Measurements from ENCODE around the gene CREBRF. TPM values are rescaled to one million over a fixed set of nuclear protein-coding genes. Genes with fewer than 3 reads are reported as not detected.
A peak's percentile ranks its signal among the peaks of the same experiment; 100 is the strongest.
"Not testable (repeated sequence)": the region's sequence is repeated elsewhere in the genome, so short reads cannot be mapped to it uniquely, and the experiment has no call there.

CREBRF gene
- polyA plus RNA-seq, 1 donor, result 8.4 TPM

- no peak for DNase-seq (ENCODE audit: low read depth)
These were observed 22.7 kb downstream of the CREBRF start for GRCh38 chr5:173078878-173079277.

GRCh38 chr5:173089581-173089980 lies 33.4 kb downstream of the CREBRF start:
- DNase-seq (ENCODE audit: low read depth), result no peak

DNA sequence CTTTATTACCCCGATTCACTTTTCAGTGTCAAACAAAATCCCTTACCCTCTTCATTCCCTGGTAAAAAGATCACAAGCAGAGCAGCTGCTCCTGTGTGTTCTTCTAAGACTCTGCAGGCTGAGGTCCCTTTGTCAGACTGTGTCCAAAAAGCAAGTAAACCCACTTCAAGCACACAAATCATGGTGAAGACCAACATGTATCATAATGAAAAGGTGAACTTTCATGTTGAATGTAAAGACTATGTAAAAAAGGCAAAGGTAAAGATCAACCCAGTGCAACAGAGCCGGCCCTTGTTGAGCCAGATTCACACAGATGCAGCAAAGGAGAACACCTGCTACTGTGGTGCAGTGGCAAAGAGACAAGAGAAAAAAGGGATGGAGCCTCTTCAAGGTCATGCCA lies 34.5 kb downstream of the CREBRF start:
- no peak for DNase-seq (ENCODE audit: low read depth)

DNA sequence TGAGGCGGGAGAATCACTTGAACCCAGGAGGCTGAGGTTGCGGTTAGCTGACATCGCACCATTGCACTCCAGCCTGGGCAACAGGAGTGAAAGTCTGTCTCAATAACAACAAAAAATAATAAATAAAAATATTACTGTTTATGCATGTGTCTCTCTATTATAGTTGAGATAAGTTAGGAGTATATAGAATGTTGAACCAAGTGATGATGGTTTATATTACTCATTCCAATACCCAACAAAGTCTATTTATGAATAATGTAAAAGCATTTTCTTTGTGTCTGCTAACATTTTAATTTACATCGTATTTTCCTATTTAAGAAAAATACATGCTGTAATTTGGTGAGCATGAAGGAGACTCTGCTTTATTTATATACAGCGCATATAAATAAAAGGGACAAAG lies 35.8 kb downstream of the CREBRF start:
- DNase-seq (ENCODE audit: low read depth), result no peak

- no peak for DNase-seq (ENCODE audit: low read depth)
These were observed 37.5 kb downstream of the CREBRF start for GRCh38 chr5:173093606-173094005.

DNA sequence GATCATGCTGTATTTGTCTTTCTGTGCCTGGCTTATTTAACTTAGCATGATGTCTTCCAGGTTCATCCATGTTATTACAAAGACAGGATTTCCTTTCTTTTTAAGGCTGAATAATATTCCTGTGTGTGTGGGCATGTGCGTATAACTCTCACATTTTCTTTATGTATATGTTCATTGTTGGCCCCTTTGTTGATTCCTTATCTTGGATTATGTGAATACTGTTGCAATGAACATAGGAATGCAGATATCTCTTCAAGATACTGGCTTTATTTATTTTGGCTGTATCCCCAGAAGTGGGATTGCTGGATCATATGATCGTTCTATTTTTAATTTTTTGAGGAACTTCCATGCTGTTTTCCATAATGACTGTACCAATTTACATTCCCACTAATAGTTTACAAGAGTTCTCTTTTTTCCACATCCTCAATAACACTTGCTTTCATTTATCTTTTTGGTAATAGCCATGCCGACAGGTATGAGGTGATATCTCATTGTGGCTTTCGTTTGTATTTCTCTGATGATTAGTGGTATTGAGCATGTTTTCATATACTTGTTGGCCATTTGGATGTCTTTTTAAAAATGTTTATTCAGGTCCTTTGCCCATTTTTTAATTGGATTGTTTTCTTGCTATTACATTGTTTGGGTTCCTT lies 38.0 kb downstream of the CREBRF start:
- no peak for DNase-seq (ENCODE audit: low read depth)

DNA sequence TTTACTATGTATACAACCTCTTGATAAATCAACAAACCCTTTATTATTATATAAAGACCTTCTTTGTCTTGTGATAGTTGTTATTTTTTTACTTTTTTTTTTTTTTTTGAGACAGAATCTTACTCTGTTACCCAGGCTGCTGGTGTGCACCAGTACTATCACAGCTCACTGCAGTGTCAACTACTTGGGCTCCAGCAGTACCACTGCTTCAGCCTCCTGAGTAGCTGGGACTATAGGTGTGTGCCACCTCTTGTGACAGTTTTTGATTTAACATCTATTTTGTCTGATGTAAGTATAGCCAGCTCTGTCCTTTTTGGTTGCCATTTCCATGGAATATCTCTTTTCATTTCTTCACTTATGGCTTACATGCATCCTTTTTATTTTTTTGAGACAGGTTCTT lies 42.6 kb downstream of the CREBRF start:
- no peak for DNase-seq (ENCODE audit: low read depth)

- DNase-seq (ENCODE audit: low read depth), result no peak
These were observed 43.3 kb downstream of the CREBRF start for GRCh38 chr5:173099461-173099860.

GRCh38 chr5:173101245-173101644 lies 45.1 kb downstream of the CREBRF start:
- DNase-seq (ENCODE audit: low read depth), result no peak

- DNase-seq (ENCODE audit: low read depth), result no peak
These were observed 47.3 kb downstream of the CREBRF start for GRCh38 chr5:173103411-173103810.

DNA sequence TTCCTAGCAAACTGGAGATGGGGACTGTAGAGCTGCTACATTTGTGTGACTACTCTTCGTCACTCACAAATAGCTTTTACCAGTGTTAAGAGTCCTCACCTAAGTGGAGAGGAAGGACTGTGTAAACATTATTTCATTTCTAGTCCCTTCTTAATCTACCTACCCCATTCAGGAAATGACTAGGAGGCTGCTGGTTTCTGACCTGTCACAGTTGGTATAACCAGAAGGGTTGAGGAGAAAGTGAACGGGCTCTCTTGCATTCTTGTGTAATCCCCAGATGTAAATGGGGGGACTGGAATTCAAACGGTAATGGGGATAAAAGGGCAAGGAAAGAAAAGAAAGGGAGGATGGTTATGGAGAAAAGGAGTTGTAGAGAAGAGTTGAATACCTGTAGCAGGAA lies 52.8 kb downstream of the CREBRF start:
- DNase-seq (ENCODE audit: low read depth), result no peak

GRCh38 chr5:173114536-173114935 lies 58.4 kb downstream of the CREBRF start:
- no peak for DNase-seq (ENCODE audit: low read depth)

DNA sequence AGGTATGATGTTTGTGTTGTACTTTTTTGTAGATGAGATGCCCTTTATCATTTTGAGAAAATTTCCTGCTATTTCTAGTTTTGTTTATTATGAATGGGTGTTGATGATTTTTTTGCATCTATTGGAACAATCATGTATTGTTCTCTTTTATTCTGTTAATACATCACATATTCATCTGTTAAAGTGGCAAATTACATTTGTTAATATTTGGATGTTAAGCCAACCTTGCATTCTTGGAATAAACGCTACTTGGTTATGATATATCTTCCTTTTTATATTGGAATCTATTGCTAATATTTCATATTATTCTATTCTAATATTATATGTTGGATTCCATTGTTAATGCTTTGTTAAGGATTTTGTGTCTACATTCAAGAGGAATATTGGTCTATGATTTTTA lies 63.6 kb downstream of the CREBRF start:
- DNase-seq (ENCODE audit: low read depth), result no peak

DNA sequence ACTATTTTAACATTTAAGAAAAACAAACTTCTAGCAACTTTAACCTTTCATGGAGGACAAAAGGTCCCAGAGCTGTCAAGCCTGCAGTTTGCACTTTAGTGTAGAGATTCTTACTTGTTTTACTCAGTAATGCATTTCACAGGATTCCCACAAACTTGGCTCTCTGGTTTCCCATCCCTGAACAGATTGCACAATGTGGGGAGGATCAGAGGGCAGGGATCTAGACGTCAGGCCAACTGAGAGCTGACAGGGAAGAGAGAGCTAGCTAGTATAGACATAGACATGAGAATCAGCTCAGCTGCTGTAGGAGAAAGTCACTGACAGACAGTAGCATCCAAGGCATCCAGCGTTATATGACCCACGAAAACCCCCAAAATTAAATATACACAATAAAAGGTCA lies 67.3 kb downstream of the CREBRF start:
- no peak for DNase-seq (ENCODE audit: low read depth)

DNA sequence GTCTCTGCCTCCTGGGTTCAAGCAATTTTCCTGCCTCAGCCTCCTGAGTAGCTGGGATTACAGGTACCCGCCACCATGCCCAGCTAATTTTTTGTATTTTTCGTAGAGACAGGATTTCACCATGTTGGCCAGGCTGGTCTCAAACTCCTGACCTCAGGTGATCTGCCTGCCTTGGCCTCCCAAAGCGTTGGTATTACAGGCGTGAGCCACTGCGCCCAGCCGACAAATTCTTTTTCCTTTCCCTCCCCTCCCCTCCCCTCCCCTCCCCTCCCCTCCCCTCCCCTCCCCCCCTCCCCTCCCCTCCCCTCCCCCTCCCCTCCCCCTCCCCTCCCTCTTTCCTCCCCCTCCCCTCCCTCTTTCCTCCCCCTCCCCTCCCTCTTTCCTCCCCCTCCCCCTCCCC lies 76.0 kb downstream of the CREBRF start:
- DNase-seq (ENCODE audit: low read depth), result not testable (repeated sequence)

GRCh38 chr5:173138707-173139106 lies 82.6 kb downstream of the CREBRF start:
- no peak for DNase-seq (ENCODE audit: low read depth)

GRCh38 chr5:173139631-173140030 lies 83.5 kb downstream of the CREBRF start:
- DNase-seq (ENCODE audit: low read depth), result no peak

- no peak for DNase-seq (ENCODE audit: low read depth)
These were observed 84.6 kb downstream of the CREBRF start for GRCh38 chr5:173140769-173141168.

GRCh38 chr5:173143567-173143966 lies 87.4 kb downstream of the CREBRF start:
- DNase-seq (ENCODE audit: low read depth), result no peak

GRCh38 chr5:173144200-173145176 lies 88.3 kb downstream of the CREBRF start, which contains the start of gene BNIP1:
Gene BNIP1 (plus strand): TSS chr5:173144531. CDS start chr5:173144546, 15 bp downstream.
- peak; percentile 88 for DNase-seq (ENCODE audit: low read depth)

- DNase-seq (ENCODE audit: low read depth), result no peak
These were observed 92.2 kb downstream of the CREBRF start for GRCh38 chr5:173148354-173148753.

GRCh38 chr5:173152547-173152946 lies 96.4 kb downstream of the CREBRF start:
- DNase-seq (ENCODE audit: low read depth), result no peak

DNA sequence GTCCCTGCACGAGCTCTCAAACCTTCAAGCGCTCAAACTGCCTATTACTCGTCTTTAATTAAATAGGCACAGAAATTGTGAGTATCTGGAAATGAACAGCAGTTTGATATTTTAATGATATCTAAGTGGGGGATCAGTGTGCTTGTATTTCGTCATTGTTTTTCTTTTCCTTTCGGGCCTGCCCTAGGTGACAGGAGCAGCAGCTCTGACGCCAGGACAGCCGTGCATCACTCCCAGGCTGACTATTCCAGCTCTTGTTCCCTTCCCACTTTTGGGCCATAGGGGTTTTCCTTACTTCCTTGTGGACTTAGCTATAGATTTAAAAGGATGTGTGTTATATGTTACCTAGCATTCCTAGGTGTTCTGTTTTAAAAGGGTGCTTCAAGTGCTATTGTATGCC lies 97.7 kb downstream of the CREBRF start:
- no peak for DNase-seq (ENCODE audit: low read depth)

All from forelimb muscle (tissue), 1 donor.